G401 (cell line): ENCODE measurements around the gene NT5C. TPM values are rescaled to one million over a fixed set of nuclear protein-coding genes. Genes with fewer than 3 reads are reported as not detected.

Source experiments
- DNase-seq: peaks from one replicate; pipeline ENCODE4 v3.0.0-alpha.2; 2015; ENCODE audit warnings: low spot score
- in situ Hi-C: cut with HindIII; loops from 2 replicates; pipeline ENCODE4 v1.10.0; 2016; ENCODE audit warnings: low sequenced_read_pairs, mixed read lengths
- total RNA-seq: library from RNA; depleted of rRNA; stranded (reverse); fragments of >200 nt; shearing (Covaris generic); gene quantifications from 2 replicates; pipeline ENCODE4 v1.2.3, GENCODE V29; 2014

Gene NT5C
- total RNA-seq, 1 experiment from 2014 or later = 104 TPM

DNA sequence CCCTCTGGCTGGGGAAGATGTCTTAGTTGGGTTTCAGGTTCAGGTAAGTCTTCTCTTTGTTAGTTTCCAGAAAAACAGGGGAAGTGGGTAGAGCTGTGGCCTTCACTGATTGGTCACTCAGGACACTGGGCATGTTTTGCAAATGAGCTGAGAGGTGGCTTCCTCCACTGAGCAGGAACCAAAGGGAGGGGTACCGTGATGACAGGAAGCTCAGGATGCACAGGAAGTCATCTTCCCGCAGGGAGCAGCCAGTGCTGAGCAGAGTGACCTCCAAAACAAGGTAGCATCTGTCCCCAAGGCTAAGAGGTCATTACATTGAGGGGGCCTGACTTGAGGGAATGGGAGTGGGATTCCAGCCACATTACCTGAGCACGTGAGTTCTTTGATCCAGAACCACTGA is 5.6 kb downstream of the NT5C start:
- in situ Hi-C loops = no loop called here
- no peak for DNase-seq

DNA sequence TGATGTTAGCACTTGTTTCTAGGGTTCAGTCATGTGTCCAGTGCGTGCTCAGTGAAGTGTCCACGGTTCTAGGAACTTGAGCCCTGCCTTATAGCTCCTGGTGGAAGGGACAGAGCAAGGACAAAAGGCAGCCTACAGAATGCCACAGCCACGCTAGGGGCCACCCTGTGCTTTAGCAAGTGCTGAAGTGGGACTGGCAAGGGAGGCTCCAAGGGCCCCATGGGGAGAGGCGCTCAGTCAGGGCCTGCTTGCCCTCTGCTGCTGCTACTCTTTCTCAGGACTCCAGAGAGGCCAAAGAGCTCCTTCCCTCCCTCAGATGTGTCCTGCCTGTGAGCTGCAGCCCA is 6.8 kb downstream of the NT5C start:
- in situ Hi-C loops = no loop called here
- DNase-seq = no peak

DNA sequence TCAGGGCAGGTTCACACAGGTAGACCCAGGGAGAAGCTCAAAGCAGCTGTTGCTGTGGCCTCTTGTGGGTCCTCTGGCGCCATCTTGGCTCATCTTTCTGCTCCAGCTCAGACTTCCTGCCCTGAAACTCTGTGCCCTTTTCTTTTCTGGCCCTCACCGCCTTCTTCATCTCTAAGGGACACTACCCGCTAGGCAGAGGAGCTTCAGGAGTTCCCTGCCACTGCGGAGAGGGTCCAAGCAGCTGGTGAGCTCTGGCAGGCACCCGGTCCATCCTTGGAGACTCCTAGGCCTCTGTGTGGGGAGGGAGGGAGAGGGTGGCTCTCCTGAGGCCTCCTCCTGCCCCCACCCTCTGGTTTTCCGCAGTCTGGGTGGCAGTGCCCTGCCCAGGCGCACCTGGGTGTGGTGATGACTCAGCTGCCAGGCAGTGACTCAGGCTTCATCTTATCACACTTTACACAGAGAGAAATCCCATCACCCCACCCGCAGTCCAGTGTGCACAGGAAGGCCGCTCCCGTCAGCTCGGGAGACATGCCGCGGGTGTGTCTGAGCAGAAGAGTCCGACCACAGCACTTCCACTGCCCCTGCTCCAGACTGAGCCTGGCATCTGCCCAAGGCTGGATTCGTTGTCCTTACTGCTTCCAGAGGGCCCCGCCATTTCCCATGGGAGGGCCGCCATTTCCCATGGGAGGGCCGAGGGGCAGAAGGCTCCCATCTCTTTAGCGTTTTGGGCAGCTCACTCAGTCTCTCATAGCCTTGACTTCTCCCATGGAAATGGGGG is 7.3 kb downstream of the NT5C start:
- no peak for DNase-seq
- in situ Hi-C loops = no loop called here

DNA sequence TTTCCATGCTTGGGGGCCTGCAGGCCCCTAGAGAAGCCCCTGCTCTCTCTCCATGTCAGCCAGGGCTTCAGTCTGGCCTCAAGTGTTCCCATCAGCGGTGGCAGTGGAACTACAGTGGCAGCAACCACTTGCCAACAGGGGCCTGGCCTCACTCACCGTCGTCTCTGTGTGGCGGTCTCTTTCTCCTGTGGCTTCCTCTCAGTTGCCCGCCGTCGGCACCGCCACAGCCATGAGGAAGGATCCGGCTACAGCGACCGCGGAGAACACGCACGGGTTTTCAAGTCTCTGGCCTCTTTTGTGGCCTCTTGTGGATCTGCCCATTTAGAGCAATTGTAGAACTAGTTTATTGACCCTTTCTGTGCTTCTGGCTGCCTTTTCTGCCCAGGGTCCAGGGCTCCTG is 13.2 kb downstream of the NT5C start:
- no peak for DNase-seq
- in situ Hi-C loops = no loop called here

DNA sequence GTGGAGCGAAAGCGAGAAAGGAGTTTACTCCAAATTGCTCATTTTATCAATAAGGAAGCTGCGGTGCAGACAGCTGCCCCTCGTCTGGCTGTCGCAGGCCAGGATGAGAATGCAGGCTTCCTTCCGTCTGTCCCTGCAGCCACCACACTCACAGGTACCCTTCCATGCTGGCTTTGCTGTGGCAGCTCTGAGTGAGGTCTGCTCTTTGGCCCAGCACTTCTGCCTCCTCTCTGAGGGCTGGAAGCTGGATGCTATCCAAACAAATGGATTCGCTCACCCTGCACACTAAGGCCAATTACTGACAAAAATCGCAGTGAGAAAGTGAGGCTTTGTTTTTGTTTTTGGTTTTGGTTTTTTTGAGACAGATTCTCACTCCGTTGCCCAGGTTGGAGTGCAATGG is 14.8 kb downstream of the NT5C start:
- in situ Hi-C loops = no loop called here
- DNase-seq = no peak

DNA sequence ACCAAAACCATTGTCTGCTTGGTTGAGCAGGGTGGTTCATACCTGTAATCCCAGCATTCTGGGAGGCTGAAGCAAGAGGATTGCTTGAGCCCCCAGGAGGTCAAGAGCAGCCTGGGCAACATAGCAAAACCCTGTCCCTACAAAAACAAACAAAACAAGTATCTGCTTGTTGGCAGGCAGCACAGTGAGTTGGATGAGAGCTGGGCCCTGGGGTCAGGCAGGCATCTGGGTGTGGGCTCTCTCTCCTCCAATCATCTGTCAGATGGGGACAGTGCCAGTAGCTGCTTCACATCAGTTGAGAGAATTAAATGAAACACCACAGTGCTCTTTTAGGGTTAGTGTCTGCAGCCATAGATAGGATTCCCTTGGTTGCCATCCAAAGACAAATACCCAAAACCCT is 16.0 kb downstream of the NT5C start:
- in situ Hi-C loops = no loop called here

DNA sequence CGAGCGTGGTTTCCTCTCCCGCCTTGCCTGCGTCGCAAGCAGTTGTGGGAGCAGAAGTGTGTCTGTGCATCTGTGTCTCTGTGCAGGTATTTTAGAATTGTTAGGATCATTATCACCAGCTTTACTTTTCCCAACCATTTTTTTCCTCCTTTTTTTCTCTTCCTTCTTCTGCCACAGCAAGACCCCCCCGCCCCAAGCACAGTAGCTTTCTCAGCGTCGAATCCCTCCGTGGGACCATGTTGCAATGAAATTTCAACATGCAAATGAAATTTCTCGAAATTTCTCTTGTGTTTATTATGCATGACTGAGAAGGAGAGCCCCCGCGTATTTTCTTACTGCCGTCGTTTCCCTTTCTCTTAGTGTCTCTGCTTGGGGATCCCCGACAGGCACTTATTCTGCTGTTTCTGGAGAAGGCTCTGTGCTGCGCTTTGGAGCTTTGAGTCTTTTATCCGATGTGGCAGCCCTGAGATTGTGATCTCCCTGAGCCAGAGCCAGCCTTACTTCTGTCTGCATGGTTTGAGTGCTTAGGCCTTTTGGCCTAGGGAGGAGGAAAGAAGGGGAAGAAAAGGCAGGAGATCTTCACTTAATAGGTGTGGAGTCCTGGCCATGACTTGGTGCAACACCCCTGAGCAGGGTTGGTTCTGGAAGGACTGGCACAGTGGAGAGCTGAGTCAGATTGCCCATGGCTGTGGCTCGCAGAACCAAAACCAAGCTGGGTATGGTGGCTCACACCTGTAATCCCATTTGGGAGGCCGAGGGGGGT is 16.8 kb downstream of the NT5C start:
- no peak for DNase-seq
- in situ Hi-C loops = no loop called here

More for the DNA sequence above, 16.0 kb downstream of the NT5C start:
- DNase-seq = no peak

DNA sequence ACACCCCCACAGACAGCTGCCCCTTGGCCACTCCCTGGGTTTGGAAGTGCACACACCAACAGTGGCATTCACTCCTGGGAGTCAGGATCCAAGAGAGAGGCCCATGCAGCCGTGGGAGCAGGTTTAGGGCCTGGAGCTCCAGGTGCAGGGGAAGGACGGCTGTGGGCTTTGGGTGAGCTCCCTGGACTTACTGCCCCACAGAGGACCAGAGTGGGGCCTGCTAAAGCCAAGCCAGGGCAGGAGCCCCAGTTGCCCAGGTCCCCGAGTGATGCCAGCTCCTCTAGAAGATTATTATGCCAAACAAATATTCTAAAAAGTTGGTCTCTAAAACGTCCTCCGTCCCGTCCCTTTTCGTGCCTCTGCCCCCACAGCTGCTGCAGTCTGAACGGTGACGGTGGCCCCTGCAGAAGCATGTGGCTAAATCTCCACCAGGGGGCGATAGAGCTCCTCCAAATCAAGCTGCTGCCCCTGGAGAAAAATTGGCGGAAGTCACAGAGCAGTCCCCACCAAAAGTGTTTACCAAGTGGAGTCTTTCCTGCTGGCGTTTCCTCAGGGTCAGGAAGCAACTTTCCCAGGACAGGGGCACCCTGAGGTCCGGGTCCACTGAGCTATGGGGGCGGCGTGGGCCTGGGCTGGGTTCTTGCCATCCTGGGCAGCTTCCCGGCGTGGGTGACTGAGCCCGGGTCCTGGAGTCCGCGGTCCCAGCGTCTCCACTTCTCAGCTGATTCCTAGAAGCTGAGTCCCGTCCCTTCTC is 17.6 kb downstream of the NT5C start:
- peak; percentile 95 for DNase-seq
- in situ Hi-C loops = no loop called here

DNA sequence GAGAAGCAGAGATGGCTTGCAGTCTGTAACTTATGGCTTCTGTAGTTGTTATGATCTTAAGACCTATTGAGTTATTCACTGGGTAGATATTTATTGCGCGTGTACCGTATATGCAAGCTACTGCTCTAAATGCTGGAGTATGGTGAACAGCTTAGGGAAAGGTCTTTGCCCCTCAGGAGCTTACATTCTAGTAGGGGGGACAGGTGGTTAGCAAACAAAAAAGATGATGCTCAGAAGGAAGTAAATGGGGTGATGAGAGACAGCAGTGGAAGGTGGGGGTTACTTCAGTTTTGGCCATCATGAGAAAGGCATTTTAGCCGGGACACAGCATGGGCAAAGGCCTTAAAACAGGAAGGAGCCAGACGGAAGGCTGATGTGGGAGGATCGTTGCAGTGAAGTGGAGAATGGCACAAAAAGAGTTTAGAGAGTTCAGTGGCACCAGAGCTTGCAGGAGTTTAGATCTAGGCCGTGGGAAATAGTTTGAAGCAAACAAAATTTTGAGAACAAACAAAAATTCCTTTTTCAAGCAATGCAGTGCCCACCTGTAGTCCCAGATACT is 19.7 kb downstream of the NT5C start:
- no peak for DNase-seq
- in situ Hi-C loops = no loop called here

DNA sequence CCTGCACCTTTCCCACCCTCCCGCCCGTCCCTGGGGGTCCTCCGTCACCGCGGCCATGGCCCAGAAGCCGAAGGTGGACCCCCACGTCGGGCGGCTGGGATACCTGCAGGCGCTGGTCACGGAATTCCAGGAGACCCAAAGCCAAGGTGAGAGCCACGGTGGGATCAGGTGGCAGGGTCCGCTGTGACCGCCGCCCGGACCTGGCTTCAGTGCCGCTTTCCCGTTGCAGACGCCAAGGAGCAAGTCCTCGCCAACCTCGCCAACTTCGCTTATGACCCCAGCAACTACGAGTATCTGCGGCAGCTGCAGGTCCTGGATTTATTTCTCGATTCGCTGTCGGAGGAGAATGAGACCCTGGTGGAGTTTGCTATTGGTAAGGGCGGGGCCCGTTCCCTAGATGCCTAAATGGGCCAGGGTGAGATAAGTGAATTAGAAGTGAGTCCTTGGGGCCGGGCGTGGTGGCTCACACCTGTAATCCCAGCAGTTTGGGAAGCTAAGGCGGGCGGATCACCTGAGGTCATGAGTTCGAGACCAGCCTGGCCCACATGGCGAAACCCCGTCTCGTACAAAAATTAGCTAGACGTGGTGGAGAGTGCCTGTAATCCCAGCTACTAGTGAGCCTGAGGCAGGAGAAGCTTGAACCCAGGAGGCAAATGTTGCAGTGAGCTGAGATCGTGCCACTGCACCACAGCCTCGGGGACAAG is 21.2 kb downstream of the NT5C start:
- in situ Hi-C loops = no loop called here
- no peak for DNase-seq

DNA sequence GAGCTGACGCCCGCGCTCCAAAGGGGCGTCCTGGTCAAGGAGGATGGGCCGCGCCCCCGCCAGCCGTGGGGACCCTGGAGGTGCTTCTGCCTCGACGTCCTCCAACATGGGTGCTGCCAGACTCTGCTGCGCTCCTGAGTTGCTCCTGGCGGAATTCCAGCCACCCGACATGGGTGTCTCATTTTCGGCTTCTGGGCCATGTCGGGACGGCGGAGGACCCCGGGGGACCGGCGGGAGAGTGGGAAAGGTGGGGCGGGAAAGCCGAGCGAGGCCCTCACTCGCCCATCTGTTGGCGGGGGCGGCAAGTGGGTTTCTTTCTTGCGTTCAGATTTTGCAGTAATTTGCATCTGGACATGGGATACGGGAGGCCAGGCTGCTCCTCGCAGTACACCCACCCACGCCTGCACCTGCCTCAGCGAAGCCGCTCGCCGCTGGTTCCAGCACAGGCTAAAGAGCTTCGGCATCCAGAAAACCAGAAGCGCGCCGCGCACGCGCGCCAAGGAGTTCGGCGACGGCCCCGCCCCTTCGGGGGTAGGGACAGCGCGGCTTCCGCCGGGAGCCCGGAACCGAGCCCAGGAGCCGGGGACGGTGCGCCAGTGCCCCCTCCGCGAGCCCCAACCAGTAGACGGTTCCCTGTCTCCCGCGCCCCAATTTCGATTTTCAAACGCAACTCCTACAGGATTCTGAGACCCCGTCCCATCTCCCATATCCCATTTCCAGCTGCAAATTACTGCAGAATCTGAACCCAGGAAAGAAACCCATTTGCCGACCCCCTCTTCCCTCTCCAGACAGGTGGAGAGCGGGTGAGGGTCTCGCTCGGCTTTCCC is 21.9 kb downstream of the NT5C start, which contains the start of gene ARMC7:
Gene ARMC7, plus strand, starts transcription at position 563 of the 827 bp plus-strand sequence. CDS start 320 bp downstream, outside the sequence.
- peak; percentile 89 for DNase-seq
- in situ Hi-C loops = no loop called here

DNA sequence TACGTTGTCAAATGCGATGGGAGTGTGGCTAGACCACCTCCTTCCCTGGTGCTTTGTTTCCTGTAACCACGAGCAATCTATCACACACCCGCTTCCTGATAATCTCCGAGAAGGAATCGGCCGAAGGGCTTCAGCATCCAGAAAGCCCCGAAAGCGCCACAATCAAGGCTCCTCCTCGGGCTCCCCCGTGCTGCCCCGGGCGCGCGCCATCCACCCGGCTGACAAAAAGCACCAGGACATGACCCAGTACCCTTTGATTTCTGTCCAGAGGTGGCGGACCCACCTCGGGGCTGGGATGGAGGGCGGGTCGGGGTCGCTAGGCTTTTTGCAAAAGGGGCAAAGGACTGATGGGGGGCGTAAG is 22.5 kb downstream of the NT5C start:
- DNase-seq = no peak
- in situ Hi-C loops = no loop called here

DNA sequence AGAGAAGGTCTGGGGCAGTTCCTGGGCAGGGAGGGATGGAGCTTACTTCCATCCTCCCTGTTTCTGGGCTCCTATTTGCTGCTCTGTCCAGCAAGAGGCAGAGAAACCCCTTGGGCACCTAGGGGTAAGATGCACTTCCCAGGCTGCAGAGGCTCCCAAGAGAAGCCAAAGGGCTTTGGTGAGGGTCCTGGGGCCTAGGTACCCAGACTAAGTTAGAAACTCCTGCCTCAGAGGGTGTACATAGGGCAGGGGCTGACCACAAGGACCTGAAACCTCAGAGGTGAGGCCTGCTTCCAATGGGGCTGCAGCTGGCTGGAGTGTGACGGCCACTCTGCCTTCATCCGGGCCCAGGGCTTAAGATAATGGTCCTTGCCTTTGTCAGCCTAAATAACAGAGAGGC is 23.3 kb downstream of the NT5C start:
- no peak for DNase-seq
- in situ Hi-C loops = no loop called here

DNA sequence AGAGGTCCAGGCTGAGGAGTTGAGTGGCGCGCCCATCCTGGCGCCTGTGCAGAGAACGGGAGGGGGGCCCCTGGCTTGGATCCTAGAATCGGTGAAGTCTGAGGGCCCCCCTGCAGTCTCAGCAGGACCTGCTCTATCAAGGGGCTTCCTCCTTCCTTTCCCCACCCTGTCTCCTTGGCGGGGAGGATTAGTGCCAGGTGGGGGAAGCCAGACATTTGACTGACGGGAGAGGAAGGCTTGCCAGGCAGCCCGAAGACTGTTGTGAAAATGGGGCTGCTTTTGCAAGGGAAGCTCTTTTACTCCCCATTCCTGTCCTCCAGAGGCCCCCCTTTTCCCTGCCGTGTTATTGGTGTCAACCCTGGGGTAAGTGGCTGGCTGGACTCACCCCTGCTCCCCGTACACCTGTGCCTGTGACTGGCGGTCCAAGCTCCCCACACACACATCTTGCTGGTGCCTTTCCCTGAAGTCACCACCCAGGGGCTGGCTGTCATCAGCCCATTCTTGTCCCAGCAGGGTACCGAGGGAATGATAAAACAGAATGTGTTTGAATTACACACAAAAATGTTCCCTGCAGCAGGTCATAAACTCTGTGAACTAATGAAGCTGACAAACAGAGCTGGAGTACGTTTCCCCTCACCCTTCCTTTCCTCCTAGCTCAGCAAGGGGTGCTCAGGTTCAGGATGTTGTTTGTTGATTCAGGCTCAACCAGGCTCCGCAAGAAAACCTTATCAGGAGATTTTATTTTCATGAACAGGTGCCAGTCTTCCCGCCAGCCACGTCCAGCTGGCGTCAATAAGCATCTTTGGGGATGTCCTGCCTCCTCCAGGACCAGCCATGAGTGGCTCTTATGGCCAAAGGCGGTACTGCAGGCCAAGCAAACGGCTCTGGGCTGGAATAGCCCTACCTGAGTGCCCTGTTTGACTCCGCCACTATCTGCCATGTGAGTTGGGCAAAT is 26.1 kb downstream of the NT5C start:
- in situ Hi-C loops = no loop called here
- peak; percentile 91 for DNase-seq

DNA sequence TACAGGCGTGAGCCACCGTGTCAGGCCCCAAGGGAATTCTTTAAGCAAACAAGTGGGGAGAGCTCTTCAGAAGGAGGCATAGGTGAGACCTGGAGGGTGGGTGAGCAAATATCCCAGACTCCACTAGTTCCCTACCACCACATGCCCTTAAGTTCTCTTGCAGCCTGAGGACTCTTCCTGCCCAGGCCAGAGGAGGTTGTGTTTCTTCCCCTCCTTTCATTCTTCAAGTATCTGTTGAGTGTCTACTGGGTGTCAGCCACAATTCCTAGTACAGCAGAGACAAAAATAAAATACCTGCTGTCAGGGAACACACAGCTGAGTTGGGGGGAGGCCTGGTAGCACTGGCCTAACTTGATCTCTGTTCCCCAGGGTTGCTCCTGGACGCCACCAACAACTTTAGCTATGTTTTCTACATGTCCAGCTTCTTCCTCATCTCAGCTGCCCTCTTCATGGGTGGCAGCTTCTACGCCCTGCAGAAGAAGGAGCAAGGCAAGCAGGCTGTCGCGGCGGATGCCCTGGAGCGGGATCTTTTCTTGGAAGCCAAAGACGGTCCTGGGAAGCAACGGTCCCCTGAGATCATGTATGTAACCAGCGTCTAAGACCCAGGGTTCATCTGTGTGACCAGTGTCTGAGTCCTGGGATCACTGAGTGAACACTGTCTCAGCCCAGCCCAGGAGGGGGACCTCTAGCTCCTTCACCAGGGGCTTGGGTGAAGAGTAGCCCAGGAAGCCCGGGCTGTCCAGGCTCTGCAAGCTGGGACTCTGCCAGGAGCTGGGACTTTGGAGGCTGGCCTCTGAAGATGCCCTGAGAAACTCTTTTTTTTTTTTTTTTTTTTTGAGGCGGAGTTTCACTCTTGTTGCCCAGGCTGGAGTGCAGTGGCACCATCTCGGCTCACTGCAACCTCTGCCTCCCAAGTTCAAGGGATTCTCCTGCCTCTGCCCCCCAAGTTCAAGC is 27.7 kb downstream of the NT5C start:
- DNase-seq = no peak
- in situ Hi-C loops = no loop called here

DNA sequence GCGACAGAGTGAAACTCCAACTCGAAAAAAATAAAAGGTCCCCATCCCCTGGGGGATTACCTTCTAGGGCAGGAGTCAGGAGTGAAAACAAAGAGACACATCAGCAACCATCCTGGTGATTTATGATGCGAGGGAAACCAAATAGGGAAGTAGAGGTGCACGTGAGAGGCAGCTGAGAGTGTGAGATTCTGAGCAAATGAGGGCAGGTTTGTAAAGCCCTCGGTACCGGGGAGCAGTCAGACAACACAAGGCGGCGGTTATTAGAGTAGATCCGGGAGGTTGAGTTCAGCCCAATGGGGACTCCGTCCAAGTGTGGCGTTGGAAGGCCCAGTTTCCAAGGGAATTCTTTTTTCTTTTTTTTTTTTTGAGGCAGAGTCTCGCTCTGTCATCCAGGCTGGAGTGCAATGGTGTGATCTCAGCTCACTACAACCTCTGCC is 29.1 kb downstream of the NT5C start:
- in situ Hi-C loops = no loop called here
- DNase-seq = no peak
